Islet of Langerhans (tissue), 1 donor: ENCODE results near the gene SEMG1.

ENCODE experiments used
- FAIRE-seq: peaks from one replicate; lab custom pipeline; 2011; peaks lifted over from hg19 to GRCh38; lab: Jason Lieb, UNC

SEMG1 gene

GRCh38 chr20:45206725-45207124 is at the start of gene SEMG1:
TSS of gene SEMG1 (plus strand) at chr20:45207033. CDS start at chr20:45207054, 21 bp downstream.
- FAIRE-seq, result no peak

GRCh38 chr20:45157962-45158361 is 48.9 kb upstream of the SEMG1 start:
- no peak for FAIRE-seq

- no peak for FAIRE-seq
These were observed 43.6 kb upstream of the SEMG1 start for GRCh38 chr20:45163083-45163803.

GRCh38 chr20:45164906-45165305 is 41.9 kb upstream of the SEMG1 start:
- FAIRE-seq, result no peak

GRCh38 chr20:45173522-45173921 is 33.3 kb upstream of the SEMG1 start:
- no peak for FAIRE-seq

GRCh38 chr20:45174434-45175364 is 32.1 kb upstream of the SEMG1 start, which contains the start of gene PI3:
TSS of gene PI3 (plus strand) at chr20:45174902. CDS start at chr20:45174923, 21 bp downstream.
- no peak for FAIRE-seq

GRCh38 chr20:45176526-45177267 is 30.1 kb upstream of the SEMG1 start:
- no peak for FAIRE-seq

- FAIRE-seq, result no peak
These were observed 27.7 kb upstream of the SEMG1 start for GRCh38 chr20:45179166-45179565.

- no peak for FAIRE-seq
These were observed 25.2 kb upstream of the SEMG1 start for GRCh38 chr20:45181639-45182038.

- no peak for FAIRE-seq
These were observed 23.7 kb upstream of the SEMG1 start for GRCh38 chr20:45183084-45183483.

GRCh38 chr20:45187693-45188092 is 19.1 kb upstream of the SEMG1 start:
- no peak for FAIRE-seq

- FAIRE-seq, result no peak
These were observed 17.7 kb upstream of the SEMG1 start for GRCh38 chr20:45189067-45189609.

- FAIRE-seq, result no peak
These were observed 17.0 kb upstream of the SEMG1 start for GRCh38 chr20:45189861-45190260.

GRCh38 chr20:45191926-45192325 is 14.9 kb upstream of the SEMG1 start:
- FAIRE-seq, result no peak

GRCh38 chr20:45193331-45193730 is 13.5 kb upstream of the SEMG1 start:
- no peak for FAIRE-seq

GRCh38 chr20:45209924-45210323 is 3.1 kb downstream of the SEMG1 start:
- FAIRE-seq, result no peak

GRCh38 chr20:45211569-45212474 is 5.0 kb downstream of the SEMG1 start:
- FAIRE-seq, result no peak

GRCh38 chr20:45212836-45213235 is 6.0 kb downstream of the SEMG1 start:
- no peak for FAIRE-seq

GRCh38 chr20:45218124-45218523 is 11.3 kb downstream of the SEMG1 start:
- no peak for FAIRE-seq

- no peak for FAIRE-seq
These were observed 11.8 kb downstream of the SEMG1 start for GRCh38 chr20:45218636-45219035.

GRCh38 chr20:45221076-45221475 is 14.2 kb downstream of the SEMG1 start, which contains the start of gene SEMG2:
TSS of gene SEMG2 (plus strand) at chr20:45221373. CDS start at chr20:45221390, 17 bp downstream.
- FAIRE-seq, result no peak
